Heart right ventricle (tissue), 16 donors: Measurements from ENCODE around the gene C16orf74. TPM values are rescaled to one million over a fixed set of nuclear protein-coding genes. Genes with fewer than 3 reads are reported as not detected.

Experiments
- ATAC-seq, 8 donors: fragments of 200-7000 bp; cut with Tn5 transposase; one replicate each; pipeline ENCODE4 v1.9.1; 2020; ENCODE audit warnings: mild to moderate bottlenecking in 8 of 8, moderate library complexity in 8 of 8, moderate number of reproducible peaks in 1 of 8
- DNase-seq, 2 donors: peaks; one replicate each; pipeline ENCODE4 v3.0.0-alpha.2; 2020
- H3K27ac ChIP-seq, 10 donors: fragments of 200-600 bp; sonication (generic) in 2 of 10; one replicate each; pipeline versions ENCODE4 v1.5.0 to v1.8.0; 2020 to 2022; ENCODE audit warnings: mild to moderate bottlenecking in 3 of 10
- H3K27me3 ChIP-seq, 7 donors: fragments of 200-600 bp; one replicate each; pipeline ENCODE4 v1.8.0; 2021 to 2022; ENCODE audit warnings: mild to moderate bottlenecking in 2 of 7
- H3K36me3 ChIP-seq, 9 donors: fragments of 200-600 bp; sonication (generic) in 1 of 9; one replicate each; pipeline versions ENCODE4 v1.5.0 to v1.8.0; 2020 to 2022; ENCODE audit warnings: mild to moderate bottlenecking in 2 of 9
- H3K4me1 ChIP-seq, 9 donors: fragments of 200-600 bp; sonication (generic) in 1 of 9; one replicate each; pipeline versions ENCODE4 v1.5.0 to v1.8.0; 2020 to 2022; ENCODE audit warnings: mild to moderate bottlenecking in 4 of 9
- H3K4me3 ChIP-seq, 10 donors: fragments of 200-600 bp; sonication (generic) in 2 of 10; one replicate each; pipeline versions ENCODE4 v1.5.0 to v1.8.0; 2020 to 2022; ENCODE audit warnings: mild to moderate bottlenecking in 7 of 10, moderate library complexity in 2 of 10
- H3K9me3 ChIP-seq, 11 donors: fragments of 200-600 bp in 10 of 11; sonication (generic) in 2 of 11; one replicate each; pipeline versions ENCODE4 v1.5.0 to v1.8.0; 2013 to 2022; ENCODE audit warnings: mild to moderate bottlenecking in 2 of 11, control low read depth in 1 of 11, moderate library complexity in 1 of 11
- WGBS, 2 donors: extraction: QIAGEN DNeasy Blood & Tissue Kit; methylation state at CpG; one replicate each; pipeline ENCODE4 v1.1.7; 2013; ENCODE audit warnings: inconsistent platforms in 1 of 2; 5-methylcytosine and 5-hydroxymethylcytosine counted together
- intact Hi-C, 10 donors: fragments of 100-400 bp; cut with DNase I; formaldehyde crosslinking; loops; one replicate each; pipeline versions ENCODE4 v1.11.1 to v1.14.2; 2022
- polyA plus RNA-seq, 2 donors: library from polyadenylated mRNA; stranded (reverse); fragments of 200-250 nt; gene quantifications; one replicate each; pipeline ENCODE4 v1.2.3, GENCODE V29; 2013
- total RNA-seq, 10 donors: library from RNA; stranded (reverse); fragmentation: NEBNext Ultra II Directional in 3 of 10; extraction: Animal tissue kit (Norgen Biotek cat#: 25700) in 3 of 10; gene quantifications; one replicate each; pipeline versions ENCODE4 v1.2.1 to v1.2.4, GENCODE V29; 2021 to 2023
- TF ChIP-seq, protein P1 (sequence below), 9 donors: fragments of 200-600 bp; sonication (generic) in 2 of 9; IDR thresholded peaks; one replicate each; pipeline versions ENCODE4 v1.5.0 to v1.8.0; 2021 to 2022; ENCODE audit warnings: antibody characterized with exemption in 9 of 9, mild to moderate bottlenecking in 5 of 9, moderate library complexity in 1 of 9
- donor health status: Arrhythmogenic right ventricular cardiomyopathy.
- donor health status: ischemic (EF 13 %, LVEDD 7.1; RV severe dilation, severe dysfunction).
- donor health status: healthy with polysubstance abuse.
- donor health status: DM: no; HTN: yes; CAD: no.
- donor health status: DM: no; HTN: no; CAD: no.
- donor health status: ischemic (EF 25% LVEDD 6.9; RV normal size, moderate dysfunction).
- donor health status: ischemic (EF 25% LVEDD 5.7; RV mildly dilated, moderate dysfunction).
- donor health status: healthy.
- donor health status: DM: yes; HTN: yes; CAD: no.
- donor health status: Ischemic cardiomyopathy.
- donor health status: ischemic (EF 35%, LVEDD 5.7; RV mildly dilated, moderate dysfunction).
- donor health status: nonischemic (EF 11% LVEDD 7.7; RV severe dilation, severe dysfunction).
- donor health status: DM: yes; HTN: yes; CAD: no.
- donor health status: PGD.
- donor health status: ischemic (EF 29% LVEDD 5.4; RV normal size, mild dysfunction).
- donor health status: nonischemic (EF 23%, LVEDD 6.1; RV moderate dilation, normal function).

The C16orf74 gene
- total and polyA plus RNA-seq, 12 donors: 0.56 to 6.5 (median 1.2) TPM

DNA sequence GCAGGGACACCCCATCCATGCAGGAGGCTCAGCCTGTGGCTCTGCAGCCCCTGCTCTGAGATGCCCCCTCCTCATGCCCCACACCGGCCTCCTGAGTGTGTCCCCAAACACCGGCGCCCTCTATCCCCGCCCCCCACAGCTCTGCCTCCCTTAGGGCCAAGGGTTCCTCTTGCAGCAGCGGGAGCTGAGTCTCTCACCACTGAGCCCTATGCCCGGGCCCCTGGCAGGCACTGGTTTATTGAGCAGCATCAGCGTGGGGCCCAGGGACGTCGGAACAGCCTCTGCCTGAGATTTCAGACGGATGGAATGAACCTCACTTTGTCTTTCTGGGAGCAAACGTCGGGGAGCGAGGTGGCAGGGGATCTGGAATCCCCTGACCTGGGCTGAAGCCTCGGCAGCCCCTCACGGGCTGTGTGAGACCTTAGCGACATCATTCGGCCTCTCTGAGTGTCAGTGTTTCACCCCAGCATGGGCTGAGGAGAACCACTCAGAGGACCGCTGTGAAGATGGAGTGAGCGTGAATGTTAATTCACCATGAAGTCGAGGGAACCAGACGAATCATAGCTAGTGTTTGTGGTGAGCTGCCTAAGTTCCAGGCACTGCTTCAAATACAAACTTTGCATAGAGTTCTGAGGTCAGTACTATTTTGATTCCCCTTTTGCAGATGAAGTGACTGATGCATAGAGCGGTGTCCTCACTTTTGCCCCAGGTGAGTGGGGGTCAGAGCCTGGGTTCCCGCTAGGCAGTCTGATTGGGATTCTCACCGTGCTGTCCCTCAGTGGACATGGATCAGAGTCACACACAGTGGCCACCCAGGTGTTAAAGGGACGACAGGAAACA, 5.3 kb upstream of the C16orf74 start:
- Histone ChIP-seq H3K4me3 (no peak overlapping the region), H3K9me3 (no peaks in the 10 kb centered on the region), H3K4me1 (peaks cover 0 to 29% (median 14%) of the 10 kb centered on the region in 9 donors), H3K27me3 (peaks cover 0 to 15% (median 10%) of the 10 kb centered on the region in 7 donors), H3K36me3 (no peaks in the 10 kb centered on the region), H3K27ac (no peak overlapping the region)
- no peak for ATAC-seq
- WGBS, 2 donors: 71 to 72% methylated on average over 25 of the region's 25 CpGs
- intact Hi-C loops: no loop called here
- no peak for DNase-seq
- TF ChIP-seq, protein P1, sequence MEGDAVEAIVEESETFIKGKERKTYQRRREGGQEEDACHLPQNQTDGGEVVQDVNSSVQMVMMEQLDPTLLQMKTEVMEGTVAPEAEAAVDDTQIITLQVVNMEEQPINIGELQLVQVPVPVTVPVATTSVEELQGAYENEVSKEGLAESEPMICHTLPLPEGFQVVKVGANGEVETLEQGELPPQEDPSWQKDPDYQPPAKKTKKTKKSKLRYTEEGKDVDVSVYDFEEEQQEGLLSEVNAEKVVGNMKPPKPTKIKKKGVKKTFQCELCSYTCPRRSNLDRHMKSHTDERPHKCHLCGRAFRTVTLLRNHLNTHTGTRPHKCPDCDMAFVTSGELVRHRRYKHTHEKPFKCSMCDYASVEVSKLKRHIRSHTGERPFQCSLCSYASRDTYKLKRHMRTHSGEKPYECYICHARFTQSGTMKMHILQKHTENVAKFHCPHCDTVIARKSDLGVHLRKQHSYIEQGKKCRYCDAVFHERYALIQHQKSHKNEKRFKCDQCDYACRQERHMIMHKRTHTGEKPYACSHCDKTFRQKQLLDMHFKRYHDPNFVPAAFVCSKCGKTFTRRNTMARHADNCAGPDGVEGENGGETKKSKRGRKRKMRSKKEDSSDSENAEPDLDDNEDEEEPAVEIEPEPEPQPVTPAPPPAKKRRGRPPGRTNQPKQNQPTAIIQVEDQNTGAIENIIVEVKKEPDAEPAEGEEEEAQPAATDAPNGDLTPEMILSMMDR (IDR thresholded peaks at IDR 0.05): no peak

DNA sequence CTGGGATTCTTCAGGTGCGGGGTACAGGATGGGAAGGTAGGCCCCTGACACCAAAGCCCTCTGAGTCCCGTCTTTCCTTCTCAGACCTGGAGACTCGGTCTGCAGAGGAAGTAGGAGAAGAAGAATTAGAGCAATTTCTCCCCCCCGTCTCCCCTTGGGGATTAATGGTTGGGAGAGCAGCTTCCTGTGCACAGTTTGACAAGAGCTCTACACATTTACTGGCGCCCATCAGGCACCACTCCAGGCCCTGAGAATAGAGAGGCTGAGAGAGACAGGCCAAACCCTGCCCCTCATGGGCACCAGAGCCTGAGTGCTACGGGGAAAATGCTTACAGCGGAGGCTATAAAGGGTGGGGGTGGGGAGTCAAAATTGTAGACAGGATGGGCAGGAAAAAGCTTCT, 3.5 kb upstream of the C16orf74 start:
- intact Hi-C loops: no loop called here
- peaks cover 5 to 42% (median 28%) of the 10 kb centered on the region in 9 donors for H3K4me1 ChIP-seq
- H3K9me3 ChIP-seq: no peaks in the 10 kb centered on the region
- peaks cover 0 to 30% (median 4%) of the 10 kb centered on the region in 7 donors for H3K27me3 ChIP-seq
- no peak overlapping the region for H3K27ac ChIP-seq
- no peak overlapping the region for H3K4me3 ChIP-seq
- no peaks in the 10 kb centered on the region for H3K36me3 ChIP-seq
- TF ChIP-seq, protein P1 (IDR thresholded peaks at IDR 0.05): no peak
- DNase-seq: no peak
- 41 to 47% methylated on average over 7 of the region's 7 CpGs for WGBS, 2 donors
- ATAC-seq: no peak

DNA sequence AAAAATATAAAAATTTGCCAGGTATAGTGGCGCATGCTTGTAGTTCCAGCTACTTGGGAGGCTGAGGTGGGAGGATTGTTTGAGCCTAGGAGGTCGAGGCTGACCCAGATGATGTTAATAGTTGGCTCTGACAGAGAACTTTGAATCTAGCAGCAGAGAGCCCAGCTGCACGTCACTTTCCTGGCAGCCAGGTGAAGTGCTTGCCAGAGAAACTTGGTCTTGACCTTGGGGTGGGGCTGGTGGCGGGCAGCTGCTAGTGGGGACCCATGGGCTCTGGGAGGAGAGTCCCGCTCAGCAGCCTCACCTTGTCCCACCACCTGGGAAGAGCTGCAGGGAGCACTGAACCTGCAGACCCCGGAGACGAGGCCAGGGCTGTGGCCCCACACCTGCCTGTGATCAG, 3.1 kb upstream of the C16orf74 start:
- intact Hi-C loops: no loop called here

DNA sequence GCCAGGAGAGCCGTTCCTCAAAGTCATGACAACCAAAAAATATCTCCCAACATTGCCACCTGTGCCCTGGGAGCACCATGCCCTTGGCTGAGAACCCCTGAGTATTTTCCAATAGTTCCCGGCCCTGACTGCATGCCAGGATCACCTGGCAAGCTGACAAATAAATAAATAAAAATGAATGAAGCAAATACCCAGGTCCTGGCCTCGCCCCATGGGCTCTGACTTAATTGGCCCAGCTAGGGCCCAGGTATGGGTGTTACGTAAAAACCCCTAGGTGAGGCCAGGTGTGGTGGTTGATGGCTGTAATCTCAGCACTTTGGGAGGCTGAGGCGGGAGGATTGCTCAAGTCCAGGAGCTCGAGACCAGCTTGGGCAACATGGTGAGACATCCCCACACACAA, 2.7 kb upstream of the C16orf74 start:
- TF ChIP-seq, protein P1 (IDR thresholded peaks at IDR 0.05): no peak
- Histone ChIP-seq H3K27me3 (peaks cover 0 to 31% (median 6%) of the 10 kb centered on the region in 7 donors), H3K4me1 (peaks cover 5 to 42% (median 29%) of the 10 kb centered on the region in 9 donors), H3K27ac (no peak overlapping the region), H3K4me3 (no peak overlapping the region), H3K9me3 (no peaks in the 10 kb centered on the region), H3K36me3 (no peaks in the 10 kb centered on the region)
- no peak for ATAC-seq
- WGBS, 2 donors: 74 to 75% methylated on average over 6 of the region's 6 CpGs
- DNase-seq: no peak
- intact Hi-C loops: no loop called here

More for the DNA sequence above, 3.1 kb upstream of the C16orf74 start:
- Histone ChIP-seq H3K9me3 (no peaks in the 10 kb centered on the region), H3K27me3 (peaks cover 0 to 31% (median 6%) of the 10 kb centered on the region in 7 donors), H3K27ac (no peak overlapping the region), H3K4me3 (no peak overlapping the region), H3K4me1 (peaks cover 5 to 42% (median 29%) of the 10 kb centered on the region in 9 donors), H3K36me3 (no peaks in the 10 kb centered on the region)
- 82 to 89% methylated on average over 7 of the region's 7 CpGs for WGBS, 2 donors
- ATAC-seq (no peak), DNase-seq (no peak)
- TF ChIP-seq, protein P1 (IDR thresholded peaks at IDR 0.05): no peak
